ENCODE measurements around the gene PSMD5. TPM values are rescaled to one million over a fixed set of nuclear protein-coding genes. Genes with fewer than 3 reads are reported as not detected.

PSMD5 gene
- polyA plus RNA-seq, 1 donor (not counting 4 experiments of a cell fraction or from before 2014, with no cell fraction given) = 55.2 TPM

GRCh38 chr9:120859361-120859760 is 16.6 kb upstream of the PSMD5 start:
- Histone ChIP-seq H3K27ac (ENCODE audit: control insufficient read depth, insufficient read depth, low read length) (no peak overlapping the region), H3K9ac (ENCODE audit: control insufficient read depth, extremely low read depth, insufficient read depth, low read length) (no peak overlapping the region), H4K20me1 (ENCODE audit: control insufficient read depth, extremely low read depth, insufficient read depth, low read length) (no peaks in the 10 kb centered on the region), H3K36me3 (ENCODE audit: control insufficient read depth in 2 of 2, extremely low read depth in 1 of 2, insufficient read depth in 2 of 2, low read length in 2 of 2) (peaks cover 5 to 18% of the 10 kb centered on the region in 2 experiments), H3K9me1 (ENCODE audit: control insufficient read depth, extremely low read depth, insufficient read depth, low read length) (no peaks in the 10 kb centered on the region), H3K4me2 (ENCODE audit: control insufficient read depth, extremely low read depth, insufficient read depth, low read depth, low read length) (no peak overlapping the region), H3K27me3 (ENCODE audit: control insufficient read depth, extremely low read depth, insufficient read depth, low read length) (no peaks in the 10 kb centered on the region), H2AFZ (ENCODE audit: control insufficient read depth, low read length) (no peak overlapping the region), H3K79me2 (ENCODE audit: control insufficient read depth, insufficient read depth, low read length) (no peaks in the 10 kb centered on the region), H3K4me1 (ENCODE audit: control insufficient read depth, extremely low read depth, insufficient read depth, low read length) (no peaks in the 10 kb centered on the region), H3K9me3 (ENCODE audit: control insufficient read depth, low read depth, low read length) (no peaks in the 10 kb centered on the region), H3K4me3 (ENCODE audit: control insufficient read depth in 2 of 3, extremely low read depth in 1 of 3, insufficient read depth in 2 of 3, low read depth in 1 of 3, low read length in 3 of 3) (no peak overlapping the region)
- TF ChIP-seq, protein P1, sequence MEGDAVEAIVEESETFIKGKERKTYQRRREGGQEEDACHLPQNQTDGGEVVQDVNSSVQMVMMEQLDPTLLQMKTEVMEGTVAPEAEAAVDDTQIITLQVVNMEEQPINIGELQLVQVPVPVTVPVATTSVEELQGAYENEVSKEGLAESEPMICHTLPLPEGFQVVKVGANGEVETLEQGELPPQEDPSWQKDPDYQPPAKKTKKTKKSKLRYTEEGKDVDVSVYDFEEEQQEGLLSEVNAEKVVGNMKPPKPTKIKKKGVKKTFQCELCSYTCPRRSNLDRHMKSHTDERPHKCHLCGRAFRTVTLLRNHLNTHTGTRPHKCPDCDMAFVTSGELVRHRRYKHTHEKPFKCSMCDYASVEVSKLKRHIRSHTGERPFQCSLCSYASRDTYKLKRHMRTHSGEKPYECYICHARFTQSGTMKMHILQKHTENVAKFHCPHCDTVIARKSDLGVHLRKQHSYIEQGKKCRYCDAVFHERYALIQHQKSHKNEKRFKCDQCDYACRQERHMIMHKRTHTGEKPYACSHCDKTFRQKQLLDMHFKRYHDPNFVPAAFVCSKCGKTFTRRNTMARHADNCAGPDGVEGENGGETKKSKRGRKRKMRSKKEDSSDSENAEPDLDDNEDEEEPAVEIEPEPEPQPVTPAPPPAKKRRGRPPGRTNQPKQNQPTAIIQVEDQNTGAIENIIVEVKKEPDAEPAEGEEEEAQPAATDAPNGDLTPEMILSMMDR (optimal IDR thresholded peaks at IDR 0.05 in 1 of 3, IDR thresholded peaks at IDR 0.05 in 1 of 3, conservative IDR thresholded peaks at IDR 0.05 in 1 of 3; ENCODE audit: extremely low read depth in 1 of 3, insufficient read depth in 2 of 3, low read length in 3 of 3) = no peak
- TF ChIP-seq EZH2 (IDR thresholded peaks at IDR 0.05; ENCODE audit: low read length) = no peak
- dilution Hi-C loops (cut with MboI; ENCODE audit: extremely low pct_ligation_motif_present, low sequenced_read_pairs) = no loop called here
- DNase-seq (ENCODE audit: low read depth, low spot score) (no peak), FAIRE-seq (no peak)

- Histone ChIP-seq H3K27ac (ENCODE audit: control insufficient read depth, insufficient read depth, low read length) (no peak overlapping the region), H3K36me3 (ENCODE audit: control insufficient read depth in 2 of 2, extremely low read depth in 1 of 2, insufficient read depth in 2 of 2, low read length in 2 of 2) (peaks cover 5 to 21% of the 10 kb centered on the region in 2 experiments), H3K4me3 (ENCODE audit: control insufficient read depth in 2 of 3, extremely low read depth in 1 of 3, insufficient read depth in 2 of 3, low read depth in 1 of 3, low read length in 3 of 3) (no peak overlapping the region), H3K9me3 (ENCODE audit: control insufficient read depth, low read depth, low read length) (no peaks in the 10 kb centered on the region), H2AFZ (ENCODE audit: control insufficient read depth, low read length) (no peak overlapping the region), H3K9me1 (ENCODE audit: control insufficient read depth, extremely low read depth, insufficient read depth, low read length) (no peaks in the 10 kb centered on the region), H3K4me1 (ENCODE audit: control insufficient read depth, extremely low read depth, insufficient read depth, low read length) (no peaks in the 10 kb centered on the region), H3K79me2 (ENCODE audit: control insufficient read depth, insufficient read depth, low read length) (no peaks in the 10 kb centered on the region), H3K9ac (ENCODE audit: control insufficient read depth, extremely low read depth, insufficient read depth, low read length) (no peak overlapping the region), H3K27me3 (ENCODE audit: control insufficient read depth, extremely low read depth, insufficient read depth, low read length) (no peaks in the 10 kb centered on the region), H4K20me1 (ENCODE audit: control insufficient read depth, extremely low read depth, insufficient read depth, low read length) (no peaks in the 10 kb centered on the region), H3K4me2 (ENCODE audit: control insufficient read depth, extremely low read depth, insufficient read depth, low read depth, low read length) (no peak overlapping the region)
- dilution Hi-C loops (cut with MboI; ENCODE audit: extremely low pct_ligation_motif_present, low sequenced_read_pairs) = no loop called here
- DNase-seq (ENCODE audit: low read depth, low spot score) (no peak), FAIRE-seq (no peak)
- no peak for TF ChIP-seq EZH2 (IDR thresholded peaks at IDR 0.05; ENCODE audit: low read length)
- TF ChIP-seq, protein P1 (optimal IDR thresholded peaks at IDR 0.05 in 1 of 3, IDR thresholded peaks at IDR 0.05 in 1 of 3, conservative IDR thresholded peaks at IDR 0.05 in 1 of 3; ENCODE audit: extremely low read depth in 1 of 3, insufficient read depth in 2 of 3, low read length in 3 of 3) = no peak
Measured at GRCh38 chr9:120857902-120858301, 15.2 kb upstream of the PSMD5 start.
